Measurements from ENCODE around the gene ERP27.

Gene ERP27

GRCh38 chr12:14935031-14935430 lies 3.3 kb downstream of the ERP27 start:
- in situ Hi-C loops (cut with HindIII; ENCODE audit: low sequenced_read_pairs) = no loop called here
- TF ChIP-seq CTCF (IDR thresholded peaks at IDR 0.05; ENCODE audit: low read depth, low read length, missing control alignments) = no peak
- no peak overlapping the region for H3K4me3 ChIP-seq (ENCODE audit: low read depth, low read length)
- DNase-seq (ENCODE audit: low read depth) = no peak

GRCh38 chr12:14934511-14934910 lies 3.8 kb downstream of the ERP27 start:
- in situ Hi-C loops (cut with HindIII; ENCODE audit: low sequenced_read_pairs) = no loop called here
- no peak for DNase-seq (ENCODE audit: low read depth)
- no peak overlapping the region for H3K4me3 ChIP-seq (ENCODE audit: low read depth, low read length)
- TF ChIP-seq CTCF (IDR thresholded peaks at IDR 0.05; ENCODE audit: low read depth, low read length, missing control alignments) = no peak

- in situ Hi-C loops (cut with HindIII; ENCODE audit: low sequenced_read_pairs) = no loop called here
- DNase-seq (ENCODE audit: low read depth) = no peak
- no peak overlapping the region for H3K4me3 ChIP-seq (ENCODE audit: low read depth, low read length)
- no peak for TF ChIP-seq CTCF (IDR thresholded peaks at IDR 0.05; ENCODE audit: low read depth, low read length, missing control alignments)
Measured at GRCh38 chr12:14931791-14932560, 6.4 kb downstream of the ERP27 start.

- DNase-seq (ENCODE audit: low read depth) = no peak
- in situ Hi-C loops (cut with HindIII; ENCODE audit: low sequenced_read_pairs) = no loop called here
Measured at GRCh38 chr12:14931359-14931758, 7.0 kb downstream of the ERP27 start.

GRCh38 chr12:14930299-14930698 lies 8.0 kb downstream of the ERP27 start:
- TF ChIP-seq CTCF (IDR thresholded peaks at IDR 0.05; ENCODE audit: low read depth, low read length, missing control alignments) = no peak
- no peak for DNase-seq (ENCODE audit: low read depth)
- H3K4me3 ChIP-seq (ENCODE audit: low read depth, low read length) = no peak overlapping the region
- in situ Hi-C loops (cut with HindIII; ENCODE audit: low sequenced_read_pairs) = no loop called here

More at GRCh38 chr12:14931359-14931758, 7.0 kb downstream of the ERP27 start:
- TF ChIP-seq CTCF (IDR thresholded peaks at IDR 0.05; ENCODE audit: low read depth, low read length, missing control alignments) = no peak
- H3K4me3 ChIP-seq (ENCODE audit: low read depth, low read length) = no peak overlapping the region

- in situ Hi-C loops (cut with HindIII; ENCODE audit: low sequenced_read_pairs) = no loop called here
- no peak overlapping the region for H3K4me3 ChIP-seq (ENCODE audit: low read depth, low read length)
- no peak for TF ChIP-seq CTCF (IDR thresholded peaks at IDR 0.05; ENCODE audit: low read depth, low read length, missing control alignments)
- DNase-seq (ENCODE audit: low read depth) = no peak
Measured at GRCh38 chr12:14928931-14929330, 9.4 kb downstream of the ERP27 start.

Data from astrocyte of the cerebellum (primary cell).